Activated T-cell treated with anti-CD3 and anti-CD28 coated beads for 1 hour (primary cell): ENCODE measurements around the gene KCNJ6.
"Not testable (repeated sequence)": the region's sequence is repeated elsewhere in the genome, so short reads cannot be mapped to it uniquely, and the experiment has no call there.

Source experiments
- DNase-seq: peaks from one replicate; pipeline ENCODE4 v3.0.0-alpha.2; 2020; ENCODE audit warnings: low read depth

KCNJ6 gene, protein sequence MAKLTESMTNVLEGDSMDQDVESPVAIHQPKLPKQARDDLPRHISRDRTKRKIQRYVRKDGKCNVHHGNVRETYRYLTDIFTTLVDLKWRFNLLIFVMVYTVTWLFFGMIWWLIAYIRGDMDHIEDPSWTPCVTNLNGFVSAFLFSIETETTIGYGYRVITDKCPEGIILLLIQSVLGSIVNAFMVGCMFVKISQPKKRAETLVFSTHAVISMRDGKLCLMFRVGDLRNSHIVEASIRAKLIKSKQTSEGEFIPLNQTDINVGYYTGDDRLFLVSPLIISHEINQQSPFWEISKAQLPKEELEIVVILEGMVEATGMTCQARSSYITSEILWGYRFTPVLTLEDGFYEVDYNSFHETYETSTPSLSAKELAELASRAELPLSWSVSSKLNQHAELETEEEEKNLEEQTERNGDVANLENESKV

DNA sequence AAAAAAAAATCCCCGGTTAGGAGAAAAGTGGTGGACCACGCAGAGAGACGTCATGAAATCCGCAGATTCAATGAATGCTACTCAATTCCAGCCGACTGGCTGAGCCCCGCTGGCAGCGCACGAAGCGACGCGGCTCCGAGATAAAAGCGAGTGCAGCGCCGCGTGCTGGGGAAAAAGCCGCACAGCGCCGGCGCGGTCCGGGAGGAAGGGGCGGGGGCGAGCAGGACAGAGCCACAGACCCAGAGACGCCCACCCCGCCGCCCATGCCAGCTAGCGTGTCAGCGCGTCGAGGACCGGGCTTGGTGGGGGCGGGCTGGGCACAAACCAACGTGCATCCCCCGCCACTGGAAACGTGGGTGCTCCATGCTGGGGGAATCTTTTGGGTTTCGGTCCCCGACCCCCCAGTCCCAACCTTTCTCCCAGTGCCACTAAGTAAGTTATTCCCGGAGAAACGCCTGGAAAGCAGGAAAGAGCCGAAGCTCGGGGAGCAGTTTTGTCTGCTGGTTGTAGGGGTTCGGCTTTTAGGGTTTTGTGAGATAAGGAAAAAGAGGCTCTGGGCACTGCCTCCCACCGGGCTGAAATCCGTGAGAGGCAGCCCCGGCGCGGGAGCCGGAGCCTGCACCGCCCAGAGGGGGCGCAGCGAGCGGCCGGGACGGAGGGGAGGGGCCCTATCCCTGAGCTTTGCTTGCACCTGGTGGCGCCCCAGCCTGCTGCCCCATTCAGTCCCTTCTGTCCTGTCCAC, at the start of gene KCNJ6:
Gene KCNJ6 (minus strand): TSS at position 148 of the 742 bp plus-strand sequence. CDS start 75,775 bp downstream, outside the sequence.
- DNase-seq, result no peak

DNA sequence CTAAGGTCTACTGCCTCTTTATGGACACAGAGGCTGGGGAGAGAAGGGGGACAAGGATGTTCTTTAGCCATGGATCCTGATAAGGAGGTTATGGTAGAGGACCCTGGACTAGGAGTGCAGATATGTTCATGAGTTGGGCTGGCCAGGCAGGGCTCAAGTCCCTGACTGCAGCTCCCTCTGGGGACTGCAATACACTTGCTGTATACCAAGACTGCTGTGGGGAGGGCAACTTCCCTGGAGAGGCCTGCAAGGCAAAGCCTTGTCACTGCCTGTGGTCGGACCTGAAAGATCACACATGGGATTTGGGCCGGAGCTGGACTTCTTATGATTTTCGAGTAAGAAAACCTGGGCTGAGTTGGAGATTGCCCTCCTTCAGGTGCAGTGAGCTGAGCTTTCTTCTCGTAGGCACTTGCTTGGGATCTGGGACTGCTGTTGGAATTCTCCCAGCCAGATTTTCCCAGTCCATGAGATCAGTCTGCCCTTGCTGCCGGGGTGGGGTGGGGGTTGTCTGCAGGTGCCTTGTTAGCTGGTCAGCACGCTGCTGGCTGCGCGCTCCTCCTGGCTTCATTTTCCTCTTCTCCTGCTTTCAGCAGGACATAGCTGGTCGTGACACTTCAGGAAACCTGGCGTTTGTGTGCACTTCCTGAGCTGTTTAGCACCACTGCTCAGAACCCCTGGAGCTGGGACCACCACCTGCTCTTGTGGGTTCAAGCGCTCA, 49.0 kb upstream of the KCNJ6 start:
- DNase-seq, result no peak

DNA sequence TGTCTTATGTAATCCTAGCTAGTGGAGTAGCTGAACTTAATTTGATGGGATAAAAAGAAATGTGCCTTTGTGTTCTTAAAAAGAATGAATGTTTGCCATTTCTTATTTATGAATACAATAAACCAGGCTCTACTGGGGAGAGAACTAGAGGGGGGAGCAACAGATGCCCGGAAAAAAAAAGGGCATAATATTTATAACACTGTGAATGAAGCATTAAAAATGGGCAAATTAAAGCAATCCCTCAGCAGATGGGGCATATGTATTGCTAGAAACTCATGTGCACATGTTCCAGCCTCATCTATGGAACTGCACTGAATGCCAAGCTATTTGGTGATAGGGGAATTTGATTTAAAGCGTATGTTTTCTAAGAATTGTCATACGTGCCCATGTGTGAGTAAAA, 42.3 kb upstream of the KCNJ6 start:
- DNase-seq, result no peak

DNA sequence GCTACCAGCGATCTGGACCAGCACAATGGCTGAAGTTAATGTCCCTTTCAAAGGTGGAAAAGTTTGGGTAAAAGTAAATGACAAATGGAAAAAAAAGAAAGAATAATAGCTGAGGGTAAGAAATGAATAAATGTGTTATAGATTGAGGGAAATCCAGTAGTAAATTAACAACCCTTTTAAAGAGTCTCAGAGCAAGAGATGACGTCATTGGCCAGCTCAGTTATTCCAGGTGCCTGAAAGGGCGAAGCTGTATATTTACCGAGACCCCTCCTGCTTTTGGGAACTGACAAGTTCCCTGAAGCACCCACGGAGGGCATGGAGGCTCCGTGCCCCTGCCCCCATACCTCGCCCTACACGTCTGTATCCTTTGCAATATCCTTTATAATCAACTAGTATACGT, 40.5 kb upstream of the KCNJ6 start:
- no peak for DNase-seq

DNA sequence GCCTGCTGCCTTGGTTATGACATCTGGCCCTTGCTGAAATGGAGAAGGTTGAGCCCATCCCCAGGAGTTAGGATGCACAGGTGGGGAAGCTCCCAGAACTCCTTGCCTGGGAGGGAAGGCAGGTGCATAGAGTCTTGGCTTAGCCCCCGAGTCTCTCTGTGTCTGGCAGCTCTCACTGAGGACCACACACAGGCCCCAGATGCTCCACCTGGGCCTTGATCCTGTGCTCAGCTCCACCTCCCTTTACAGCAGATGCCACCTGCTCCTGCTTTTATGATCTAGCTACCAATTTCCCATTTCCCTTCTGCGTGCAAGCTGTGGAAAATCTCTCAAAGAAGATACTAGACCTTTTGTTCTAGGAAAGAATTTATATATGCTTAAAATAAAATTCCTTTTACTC, 28.8 kb upstream of the KCNJ6 start:
- no peak for DNase-seq

DNA sequence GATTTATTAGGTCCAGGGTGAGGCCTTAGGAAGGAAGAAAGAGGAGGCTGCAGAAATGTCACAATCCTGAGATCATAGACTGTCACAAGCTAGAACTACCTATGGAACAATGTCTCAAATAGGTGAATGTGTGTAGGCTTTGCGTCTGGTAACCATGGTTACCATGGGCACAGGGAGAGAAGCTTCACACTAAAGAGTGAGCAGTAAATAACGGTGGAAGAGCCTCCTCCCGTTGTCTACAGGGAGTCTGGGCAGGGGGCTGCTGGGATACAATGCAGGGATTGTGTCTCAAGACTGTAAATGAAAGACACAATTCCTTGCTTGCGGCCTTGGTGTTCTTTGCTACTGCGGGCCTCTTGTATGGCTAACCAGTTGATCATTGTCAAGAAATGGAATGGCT, 28.2 kb upstream of the KCNJ6 start:
- DNase-seq, result no peak

DNA sequence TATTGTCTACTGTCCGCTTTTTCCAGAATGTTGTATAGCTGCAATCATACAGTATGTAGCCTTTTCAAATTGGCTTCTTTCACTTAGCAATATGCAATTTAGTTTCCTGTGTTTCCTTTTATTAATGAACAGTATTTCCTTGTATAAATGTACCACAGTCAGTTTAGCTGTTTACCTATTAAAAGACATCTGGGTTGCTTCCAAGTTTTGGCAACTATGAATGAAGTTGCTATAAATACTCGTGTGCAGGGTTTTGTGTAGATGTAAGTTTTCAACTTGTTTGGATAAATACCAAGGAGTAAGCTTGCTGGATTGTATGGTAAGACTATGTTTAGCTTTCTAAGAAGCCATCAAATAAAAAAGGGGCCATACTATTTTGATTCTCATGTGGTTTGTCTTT, 24.4 kb upstream of the KCNJ6 start:
- no peak for DNase-seq

DNA sequence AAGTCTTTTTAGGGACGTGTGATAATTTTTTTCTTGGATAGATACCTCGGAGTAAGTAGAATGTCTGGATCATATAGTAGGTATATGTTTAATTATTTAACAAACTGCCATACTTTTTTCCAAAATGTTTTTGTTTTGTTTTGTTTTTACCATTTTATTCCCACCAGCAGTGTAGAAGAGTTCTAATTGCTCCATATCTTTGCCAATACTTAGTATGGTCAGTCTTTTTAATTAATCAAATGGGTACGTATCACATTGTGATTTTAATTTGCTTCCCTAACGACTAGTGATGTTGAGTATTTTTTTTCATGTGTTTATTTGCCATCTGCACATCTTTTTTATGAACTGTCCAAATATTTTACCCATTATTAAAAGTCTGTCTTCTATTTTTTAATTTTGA, 23.6 kb upstream of the KCNJ6 start:
- DNase-seq, result no peak

DNA sequence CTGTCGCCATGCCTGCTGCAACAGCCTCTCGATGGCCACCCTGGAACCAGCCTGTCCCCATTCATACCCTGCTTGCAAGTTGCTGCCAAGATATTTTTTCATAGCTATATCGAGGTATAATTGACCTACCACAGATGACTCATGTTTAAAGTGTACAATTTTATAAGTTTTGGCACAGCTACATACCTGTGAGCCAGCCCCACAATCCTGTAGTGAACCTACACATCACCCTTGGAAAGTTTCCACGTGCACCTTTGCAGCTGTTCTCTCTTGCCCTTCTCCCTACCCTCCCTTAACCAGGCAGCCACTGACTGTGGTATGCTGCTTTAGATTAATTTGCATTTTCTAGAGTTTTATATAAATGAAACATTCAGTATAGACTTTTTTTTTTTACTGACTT, 23.0 kb upstream of the KCNJ6 start:
- DNase-seq, result no peak

DNA sequence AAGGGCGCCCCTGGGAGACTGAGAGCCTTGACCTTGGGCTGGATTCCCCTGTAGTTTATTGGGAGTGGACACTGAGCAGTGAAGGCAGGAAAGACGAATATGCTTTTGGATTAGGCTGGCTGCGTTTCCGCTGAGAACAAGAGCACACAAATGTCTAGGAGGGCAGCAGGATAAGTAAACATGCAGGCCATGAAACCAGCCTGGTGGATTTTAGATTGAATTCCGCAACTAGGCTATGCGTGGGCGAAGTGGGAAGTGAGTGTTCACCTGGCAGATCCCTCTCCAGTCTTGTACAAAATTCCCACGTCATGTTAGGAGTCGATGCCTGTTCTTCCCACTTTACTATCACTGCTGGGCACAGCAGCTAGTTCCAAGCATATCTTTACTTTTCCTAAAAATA, 21.4 kb upstream of the KCNJ6 start:
- DNase-seq, result no peak

DNA sequence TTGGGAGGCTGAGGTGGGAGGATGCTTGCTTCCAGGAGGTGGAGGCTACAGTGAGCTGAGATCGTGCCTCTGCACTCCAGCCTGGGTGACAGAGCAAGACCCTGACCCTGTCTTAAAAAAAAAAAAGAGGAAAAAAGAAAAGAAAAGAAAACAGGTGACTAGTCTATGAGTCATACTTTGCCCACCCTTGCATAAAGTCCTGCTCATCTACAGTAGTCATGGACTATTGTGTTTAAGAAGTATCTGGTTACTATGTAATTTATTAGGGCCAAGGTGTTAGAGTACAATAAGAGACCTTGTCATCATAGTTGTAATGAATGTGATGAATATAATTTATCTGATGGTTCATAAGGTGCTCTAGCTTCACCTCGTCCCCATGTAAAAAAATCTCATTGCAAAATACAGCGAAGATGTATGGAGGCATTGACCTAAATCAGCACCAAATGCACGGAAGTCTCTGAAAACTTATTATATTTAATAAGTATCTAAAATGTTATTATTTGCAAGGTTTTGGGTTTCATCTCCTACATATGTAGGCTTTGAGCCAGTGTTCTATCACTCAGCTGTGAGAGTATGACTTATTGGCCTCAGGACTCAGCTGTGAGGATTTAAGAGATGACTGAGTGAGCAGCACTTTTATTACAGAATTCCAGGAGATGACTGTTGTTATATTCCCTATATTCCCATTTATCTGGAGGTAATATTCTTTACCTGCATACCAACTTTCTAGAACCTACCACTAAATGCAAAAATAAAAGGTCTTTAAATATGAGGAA, 19.9 kb upstream of the KCNJ6 start:
- DNase-seq, result no peak

DNA sequence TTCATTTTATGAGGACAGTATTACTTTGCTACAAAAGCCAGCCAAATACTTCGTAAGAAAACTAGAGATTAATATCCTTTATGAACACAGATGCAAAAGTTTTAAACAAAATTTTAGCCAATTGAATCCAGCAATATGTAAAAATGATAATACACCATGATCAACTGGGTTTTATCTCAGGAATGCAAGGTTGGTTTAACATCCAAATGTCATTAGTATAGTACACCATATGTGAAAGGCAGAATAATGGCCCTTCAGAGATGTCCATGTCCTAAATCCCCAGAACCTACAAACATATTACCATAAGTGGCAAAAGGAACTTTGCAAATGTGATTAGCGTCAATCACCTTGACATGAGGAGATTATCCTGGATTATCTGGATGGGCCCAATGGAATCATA, 16.7 kb upstream of the KCNJ6 start:
- no peak for DNase-seq

DNA sequence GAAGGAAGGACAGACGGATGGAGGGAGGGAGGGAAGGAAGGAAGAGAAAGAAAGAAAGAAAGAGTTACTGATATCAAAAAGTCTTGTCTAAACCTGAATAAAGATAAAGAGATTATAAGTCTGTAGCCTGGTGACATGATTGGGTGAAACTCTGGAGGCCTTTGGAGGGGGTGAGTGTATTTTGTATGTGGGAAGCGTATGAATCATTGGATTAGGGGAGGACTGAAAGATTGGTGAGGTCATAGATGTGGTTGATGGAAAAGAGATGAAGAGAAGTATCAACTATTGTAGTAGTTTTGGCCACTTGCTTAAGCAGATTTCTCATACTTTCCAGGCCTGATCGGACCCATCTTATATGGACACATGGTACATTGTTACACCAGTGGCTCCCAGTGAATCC, 11.5 kb upstream of the KCNJ6 start:
- DNase-seq, result no peak

DNA sequence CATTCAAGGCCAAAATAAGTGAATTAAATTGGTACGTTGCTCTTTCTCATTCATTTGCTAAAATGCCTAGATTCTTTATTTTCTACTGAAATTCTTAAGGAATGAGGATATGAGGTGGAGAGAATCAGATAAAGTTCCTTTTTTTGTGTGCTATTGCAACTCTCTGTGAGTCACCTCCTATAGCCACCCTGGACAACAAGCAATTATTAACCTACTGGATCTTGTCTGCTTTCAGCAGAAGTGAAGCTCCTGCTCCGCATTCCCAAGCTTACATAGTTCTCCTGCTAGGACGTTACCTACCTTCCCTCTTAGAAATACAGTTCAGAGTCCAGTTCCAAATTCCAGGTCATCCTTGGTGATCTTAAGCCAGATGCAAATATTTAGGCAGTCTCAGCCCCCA, 4.8 kb upstream of the KCNJ6 start:
- DNase-seq, result no peak

DNA sequence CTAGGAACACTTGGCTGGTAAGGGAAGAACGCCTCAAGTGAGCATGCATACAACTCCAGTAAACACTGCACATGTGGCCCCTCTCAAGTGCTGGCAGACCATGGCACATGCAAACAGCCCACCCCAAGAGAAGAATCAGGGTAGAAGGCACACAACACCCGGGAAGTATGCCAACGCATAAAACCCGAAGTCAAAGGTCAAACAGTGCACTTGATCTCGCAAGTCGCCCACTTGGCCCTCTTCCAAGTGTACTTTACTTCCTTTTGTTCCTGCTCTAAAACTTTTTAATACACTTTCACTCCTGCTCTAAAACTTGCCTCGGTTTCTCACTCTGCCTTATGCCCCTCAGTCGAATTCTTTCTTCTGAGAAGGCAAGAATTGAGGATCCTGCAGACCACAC, 4.0 kb upstream of the KCNJ6 start:
- not testable (repeated sequence) for DNase-seq

DNA sequence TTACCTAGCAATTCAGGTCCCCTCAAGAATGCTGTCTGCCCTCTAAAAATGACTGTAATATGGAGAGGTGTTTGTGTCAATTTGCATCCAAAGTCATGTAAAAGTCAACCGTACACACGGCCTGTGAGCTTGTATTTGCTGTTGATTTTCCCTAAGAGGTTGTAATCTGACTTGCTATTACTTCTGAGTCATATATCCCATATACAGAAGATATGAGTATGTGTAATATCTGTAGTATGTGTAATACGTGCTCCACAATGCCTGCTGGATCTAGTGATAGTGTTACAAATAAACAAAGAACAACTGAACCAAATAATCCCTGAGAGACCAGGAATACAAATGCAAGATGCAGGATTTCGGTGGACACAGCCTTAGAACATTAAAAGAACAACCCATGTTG, 1.4 kb upstream of the KCNJ6 start:
- no peak for DNase-seq

DNA sequence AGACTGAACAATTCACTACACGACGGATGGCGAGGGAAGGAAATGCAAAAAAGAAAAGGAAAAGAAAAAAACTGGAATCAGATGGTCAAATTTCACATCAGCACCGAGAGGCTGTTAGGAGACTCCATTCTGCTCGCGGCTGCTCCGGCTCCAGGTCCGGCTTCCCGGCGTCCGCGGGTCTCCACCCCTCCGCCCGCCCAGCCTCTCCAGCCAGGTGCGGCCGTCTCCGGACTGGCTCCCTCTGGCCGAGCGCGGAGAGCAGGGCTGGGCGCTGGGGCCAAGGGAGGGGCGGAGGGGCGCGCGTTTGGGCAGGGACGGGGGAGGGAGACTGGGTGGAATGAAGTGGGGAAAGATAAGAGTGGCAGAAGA, 332 bp downstream of the KCNJ6 start:
- DNase-seq, result no peak

DNA sequence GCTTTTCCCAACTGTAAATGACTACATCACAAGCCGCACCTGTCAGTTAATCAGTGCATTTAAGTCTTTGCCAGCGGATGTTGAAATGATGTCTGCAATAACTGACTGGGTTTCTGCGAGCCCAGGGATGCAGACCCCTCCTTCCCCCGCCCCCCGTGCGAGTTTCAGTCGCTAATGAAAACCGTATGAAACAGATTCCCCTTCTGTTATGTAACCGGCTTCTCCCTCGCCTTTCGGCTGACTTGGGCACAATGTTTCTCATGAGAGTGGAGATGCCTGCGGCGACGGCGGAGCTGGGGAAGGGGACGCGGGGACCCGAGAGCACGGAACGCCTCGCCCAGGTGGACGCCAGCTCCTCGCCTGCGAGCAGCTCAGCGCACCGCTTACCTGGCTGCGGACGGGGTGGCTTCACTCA, 753 bp downstream of the KCNJ6 start:
- no peak for DNase-seq

DNA sequence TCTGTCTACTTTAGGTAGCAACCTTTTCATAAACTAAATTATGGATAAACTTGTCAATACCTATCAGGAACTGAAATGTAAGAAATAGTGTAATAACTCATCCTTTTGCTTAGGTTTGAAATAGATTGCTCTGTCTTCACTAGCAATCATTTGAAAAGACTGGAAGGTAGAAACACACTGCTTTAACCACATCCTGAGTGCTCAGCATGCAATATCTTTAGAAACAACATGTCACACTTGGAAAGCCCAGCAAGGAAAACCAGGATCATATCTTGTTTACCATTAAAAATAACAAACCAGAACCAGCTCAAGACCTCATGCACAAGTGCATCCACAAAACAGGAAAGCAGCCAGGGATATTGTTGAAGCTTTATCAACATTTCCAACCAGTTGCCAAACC, 3.6 kb downstream of the KCNJ6 start:
- DNase-seq, result no peak

DNA sequence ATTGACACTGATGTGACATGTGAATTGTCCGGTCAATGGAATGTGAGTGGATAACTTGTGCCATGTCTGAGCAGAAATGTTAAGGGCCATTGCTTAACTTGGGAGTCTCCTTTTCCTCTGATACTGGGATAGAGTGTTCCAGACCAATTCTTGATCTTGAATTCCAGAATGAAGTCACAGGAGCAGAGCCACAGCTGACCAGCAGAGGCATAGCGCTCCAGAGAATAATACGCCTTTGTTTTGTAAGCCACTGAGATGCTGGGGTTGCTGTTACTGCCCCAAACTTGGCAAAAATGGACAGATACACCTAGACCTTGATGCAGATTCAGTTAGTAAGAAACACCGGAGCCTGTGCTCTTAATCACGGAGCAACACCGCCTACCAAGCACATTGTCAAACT, 6.3 kb downstream of the KCNJ6 start:
- DNase-seq, result no peak

DNA sequence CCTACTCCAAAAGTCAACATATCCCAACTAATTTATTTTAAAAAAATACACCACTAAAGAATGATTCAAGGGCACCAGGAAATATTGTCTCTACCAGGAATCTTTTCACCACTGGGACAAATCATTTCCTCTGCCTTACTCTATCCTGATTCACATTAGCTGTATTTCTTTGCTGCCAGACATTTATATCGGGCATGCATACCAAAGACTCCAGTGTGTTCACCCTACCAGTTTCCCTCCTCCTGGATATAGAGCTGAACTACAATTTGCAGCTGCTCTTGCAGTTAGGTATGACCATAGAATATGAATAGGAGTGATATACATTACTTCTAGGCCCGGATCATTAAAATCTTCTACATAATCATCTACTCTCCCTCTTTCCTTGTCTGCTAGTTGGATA, 7.6 kb downstream of the KCNJ6 start:
- no peak for DNase-seq

DNA sequence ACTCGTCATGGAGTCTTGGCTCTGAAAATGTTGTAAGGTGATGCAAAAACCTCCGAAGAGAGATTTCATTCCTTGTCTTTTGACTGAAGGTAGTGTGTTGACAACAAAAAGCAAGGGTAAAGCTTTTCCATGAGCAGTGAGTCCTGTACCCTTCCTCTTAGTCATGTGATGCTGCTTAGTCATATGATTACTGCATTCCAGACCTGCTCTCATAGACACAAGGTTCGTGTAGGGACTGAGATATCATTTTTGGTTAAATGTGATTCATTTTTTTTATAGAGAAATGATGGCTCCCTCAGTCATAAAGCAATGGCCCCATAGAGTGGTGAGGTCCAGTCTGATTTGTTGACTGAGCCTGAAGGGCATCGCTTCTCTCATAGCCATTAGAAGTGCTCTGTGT, 9.2 kb downstream of the KCNJ6 start:
- no peak for DNase-seq
